ENCODE data around the gene TSPOAP1.

DNA sequence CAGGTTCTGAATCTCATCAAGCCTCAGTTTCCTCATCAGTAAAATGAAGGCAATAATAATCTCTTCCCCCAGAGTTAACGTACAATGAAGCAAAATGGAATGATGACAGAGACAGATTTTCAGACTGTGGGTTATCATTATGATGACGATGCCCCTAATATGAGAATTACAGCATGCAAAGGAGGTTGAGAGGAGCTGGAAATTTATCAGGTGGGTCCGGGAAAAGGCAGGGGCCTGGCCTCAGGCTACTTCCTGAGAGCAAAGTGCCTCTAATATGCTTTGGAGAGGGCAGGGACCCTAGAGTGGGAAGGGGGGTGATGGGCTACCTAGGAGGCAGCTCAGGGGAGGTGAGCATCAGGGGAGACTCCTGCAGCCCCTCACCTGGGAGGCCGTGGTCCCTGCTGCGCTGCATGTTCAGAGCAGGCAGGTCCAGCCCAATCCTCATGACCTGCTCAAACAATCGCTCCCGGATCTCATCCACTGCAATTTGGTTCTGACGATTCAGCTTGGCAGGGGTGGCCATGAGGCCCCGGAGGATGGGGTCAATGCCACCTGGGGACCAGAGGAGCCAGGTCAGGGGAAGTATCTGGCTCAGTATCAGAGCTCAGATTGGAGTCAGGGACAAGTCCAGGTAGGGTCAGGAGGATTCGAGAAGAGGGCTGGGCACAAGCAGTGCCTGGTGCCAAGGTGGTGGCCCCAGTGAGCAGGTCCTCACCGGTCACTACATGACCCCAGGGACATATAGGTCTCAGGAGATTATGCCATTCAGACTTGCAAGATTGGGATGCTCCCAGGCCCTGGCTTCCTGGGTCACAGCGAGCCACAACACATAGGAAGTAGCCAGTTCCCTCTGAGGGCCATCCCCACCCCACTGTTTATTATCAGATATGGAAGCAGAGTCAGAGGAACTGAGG, 56.0 kb downstream of the TSPOAP1 start:
- TF ChIP-seq, protein P1, sequence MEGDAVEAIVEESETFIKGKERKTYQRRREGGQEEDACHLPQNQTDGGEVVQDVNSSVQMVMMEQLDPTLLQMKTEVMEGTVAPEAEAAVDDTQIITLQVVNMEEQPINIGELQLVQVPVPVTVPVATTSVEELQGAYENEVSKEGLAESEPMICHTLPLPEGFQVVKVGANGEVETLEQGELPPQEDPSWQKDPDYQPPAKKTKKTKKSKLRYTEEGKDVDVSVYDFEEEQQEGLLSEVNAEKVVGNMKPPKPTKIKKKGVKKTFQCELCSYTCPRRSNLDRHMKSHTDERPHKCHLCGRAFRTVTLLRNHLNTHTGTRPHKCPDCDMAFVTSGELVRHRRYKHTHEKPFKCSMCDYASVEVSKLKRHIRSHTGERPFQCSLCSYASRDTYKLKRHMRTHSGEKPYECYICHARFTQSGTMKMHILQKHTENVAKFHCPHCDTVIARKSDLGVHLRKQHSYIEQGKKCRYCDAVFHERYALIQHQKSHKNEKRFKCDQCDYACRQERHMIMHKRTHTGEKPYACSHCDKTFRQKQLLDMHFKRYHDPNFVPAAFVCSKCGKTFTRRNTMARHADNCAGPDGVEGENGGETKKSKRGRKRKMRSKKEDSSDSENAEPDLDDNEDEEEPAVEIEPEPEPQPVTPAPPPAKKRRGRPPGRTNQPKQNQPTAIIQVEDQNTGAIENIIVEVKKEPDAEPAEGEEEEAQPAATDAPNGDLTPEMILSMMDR (IDR thresholded peaks at IDR 0.05) = no peak
- no peak for TF ChIP-seq EP300 (IDR thresholded peaks at IDR 0.05)
- no peak for TF ChIP-seq KDM1A (IDR thresholded peaks at IDR 0.05; ENCODE audit: low read depth)
- no peak for TF ChIP-seq ESRRA (IDR thresholded peaks at IDR 0.05; ENCODE audit: borderline replicate concordance, low read length)
- no peak for TF ChIP-seq POLR2A (IDR thresholded peaks at IDR 0.05; ENCODE audit: low read length)
- no peak for TF ChIP-seq MYC (IDR thresholded peaks at IDR 0.05; ENCODE audit: borderline replicate concordance, low read length)
- TF ChIP-seq, protein P2, sequence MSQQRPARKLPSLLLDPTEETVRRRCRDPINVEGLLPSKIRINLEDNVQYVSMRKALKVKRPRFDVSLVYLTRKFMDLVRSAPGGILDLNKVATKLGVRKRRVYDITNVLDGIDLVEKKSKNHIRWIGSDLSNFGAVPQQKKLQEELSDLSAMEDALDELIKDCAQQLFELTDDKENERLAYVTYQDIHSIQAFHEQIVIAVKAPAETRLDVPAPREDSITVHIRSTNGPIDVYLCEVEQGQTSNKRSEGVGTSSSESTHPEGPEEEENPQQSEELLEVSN (IDR thresholded peaks at IDR 0.05; ENCODE audit: borderline replicate concordance, low read depth) = no peak
- no peak for TF ChIP-seq CEBPB (IDR thresholded peaks at IDR 0.05)
- TF ChIP-seq RAD21 (conservative IDR thresholded peaks at IDR 0.05 in 1 of 2, IDR thresholded peaks at IDR 0.05 in 1 of 2) = no peak
- no peak for TF ChIP-seq RCOR1 (IDR thresholded peaks at IDR 0.05; ENCODE audit: low read depth, low read length)
- no peak for TF ChIP-seq BHLHE40 (IDR thresholded peaks at IDR 0.05; ENCODE audit: low read depth, low read length)
- TF ChIP-seq HDAC2 (IDR thresholded peaks at IDR 0.05) = no peak
- no peak for TF ChIP-seq MAZ (IDR thresholded peaks at IDR 0.05; ENCODE audit: borderline replicate concordance, low read depth, low read length)
- TF ChIP-seq, protein P3, sequence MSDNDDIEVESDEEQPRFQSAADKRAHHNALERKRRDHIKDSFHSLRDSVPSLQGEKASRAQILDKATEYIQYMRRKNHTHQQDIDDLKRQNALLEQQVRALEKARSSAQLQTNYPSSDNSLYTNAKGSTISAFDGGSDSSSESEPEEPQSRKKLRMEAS (IDR thresholded peaks at IDR 0.05) = no peak
